GM23338 (cell line): ENCODE measurements around the gene SLC35A2. TPM values are rescaled to one million over a fixed set of nuclear protein-coding genes. Genes with fewer than 3 reads are reported as not detected.

Experiments
- ATAC-seq: fragments of 200-7000 bp; cut with Tn5 transposase; 3 replicates; pipeline ENCODE4 v1.9.1; 2020
- DNase-seq: peaks from one replicate; pipeline ENCODE4 v3.0.0-alpha.2; 2015; ENCODE audit warnings: low spot score
- H2AFZ ChIP-seq: fragments of 200-600 bp; sonication (generic); 2 replicates; pipeline ENCODE4 v1.8.0; 2016; ENCODE audit warnings: antibody characterized with exemption, mild to moderate bottlenecking, moderate library complexity
- H3F3A ChIP-seq: fragments of 200-600 bp; sonication (generic); replicated peaks from 2 replicates; pipeline ENCODE4 v1.8.0; 2017; ENCODE audit warnings: antibody characterized with exemption, mixed run types, low read depth
- H3K27ac ChIP-seq: fragments of 200-600 bp; sonication (generic); 2 replicates; pipeline ENCODE4 v1.6.1; 2016; ENCODE audit warnings: low read depth
- H3K27me3 ChIP-seq: fragments of 200-600 bp; sonication (generic); 2 replicates; pipeline ENCODE4 v1.8.0; 2016; ENCODE audit warnings: mild to moderate bottlenecking, mixed run types, moderate library complexity; ENCODE audit not compliant: insufficient read depth
- H3K36me3 ChIP-seq: fragments of 200-600 bp; sonication (generic); 2 replicates; pipeline ENCODE4 v1.8.0; 2016; ENCODE audit warnings: mild to moderate bottlenecking; ENCODE audit not compliant: insufficient read depth
- H3K4me1 ChIP-seq: fragments of 200-600 bp; sonication (generic); 2 replicates; pipeline ENCODE4 v1.8.0; 2016; ENCODE audit warnings: mild to moderate bottlenecking, moderate library complexity; ENCODE audit not compliant: insufficient read depth
- H3K4me2 ChIP-seq: fragments of 200-600 bp; sonication (generic); 2 replicates; pipeline ENCODE4 v1.7.1; 2017; ENCODE audit warnings: mixed run types
- H3K4me3 ChIP-seq: fragments of 200-600 bp; sonication (generic); 2 replicates; pipeline ENCODE4 v1.6.1; 2016; ENCODE audit warnings: mixed run types
- H3K79me2 ChIP-seq: fragments of 200-600 bp; sonication (generic); replicated peaks from 2 replicates; pipeline ENCODE4 v1.8.0; 2017; ENCODE audit warnings: mild to moderate bottlenecking; ENCODE audit not compliant: insufficient read depth
- H3K9me2 ChIP-seq: fragments of 200-600 bp; sonication (generic); 2 replicates; pipeline ENCODE4 v1.8.0; 2017; ENCODE audit not compliant: insufficient read depth
- H4K20me1 ChIP-seq: fragments of 200-600 bp; sonication (generic); replicated peaks from 2 replicates; pipeline ENCODE4 v1.8.0; 2017; ENCODE audit warnings: mild to moderate bottlenecking; ENCODE audit not compliant: insufficient read depth
- H3K27ac Mint-ChIP-seq: 2 replicates; pipeline ENCODE4 v1.8.0; 2020; ENCODE audit warnings: inconsistent platforms, mild to moderate bottlenecking, moderate library complexity, mixed read lengths
- H3K27me3 Mint-ChIP-seq: 3 replicates; pipeline ENCODE4 v1.8.0; 2022; ENCODE audit warnings: low read depth, mild to moderate bottlenecking, moderate library complexity, mixed read lengths, inconsistent platforms; ENCODE audit not compliant: insufficient read depth, poor library complexity
- H3K36me3 Mint-ChIP-seq: 3 replicates; pipeline ENCODE4 v1.8.0; 2021; ENCODE audit warnings: low read depth, mild to moderate bottlenecking, inconsistent platforms, moderate library complexity, mixed read lengths
- H3K4me1 Mint-ChIP-seq: 3 replicates; pipeline ENCODE4 v1.8.0; 2020; ENCODE audit warnings: mild to moderate bottlenecking, inconsistent platforms, mixed read lengths
- H3K4me3 Mint-ChIP-seq: 3 replicates; pipeline ENCODE4 v1.8.0; 2021; ENCODE audit warnings: moderate library complexity, mild to moderate bottlenecking, inconsistent platforms, mixed read lengths
- H3K9me3 Mint-ChIP-seq: 3 replicates; pipeline ENCODE4 v1.8.0; 2020; ENCODE audit warnings: moderate library complexity, mild to moderate bottlenecking, inconsistent platforms, mixed read lengths
- CREB1 ChIP-seq: fragments of 250-450 bp; sonication (Bioruptor Pico); IDR thresholded peaks from 2 replicates; pipeline ENCODE4 v1.5.0; 2020; ENCODE audit warnings: low read depth, mild to moderate bottlenecking, moderate library complexity
- EZH2 ChIP-seq: fragments of 200-600 bp; sonication (generic); IDR thresholded peaks from one replicate; pipeline ENCODE4 v1.8.0; 2017; ENCODE audit warnings: antibody characterized with exemption, mild to moderate bottlenecking, low read depth; ENCODE audit not compliant: unreplicated experiment
- JUNB ChIP-seq: IDR thresholded peaks from one replicate; pipeline ENCODE4 v1.6.1; 2016; ENCODE audit warnings: antibody characterized with exemption; ENCODE audit not compliant: unreplicated experiment
- NANOG ChIP-seq: IDR thresholded peaks from 2 replicates; pipeline ENCODE4 v1.6.1; 2016; ENCODE audit warnings: antibody characterized with exemption, borderline replicate concordance
- POLR2AphosphoS5 ChIP-seq: IDR thresholded peaks from 2 replicates; pipeline ENCODE4 v1.6.1; 2016; ENCODE audit warnings: antibody characterized with exemption, low read depth
- STAT1 ChIP-seq: IDR thresholded peaks from one replicate; pipeline ENCODE4 v1.6.1; 2016; ENCODE audit warnings: antibody characterized with exemption; ENCODE audit not compliant: unreplicated experiment
- ZNF114 ChIP-seq: fragments of 250-450 bp; sonication (Bioruptor Pico); IDR thresholded peaks from 2 replicates; pipeline ENCODE4 v1.5.0; 2020; ENCODE audit warnings: mild to moderate bottlenecking, moderate library complexity
- polyA plus RNA-seq: library from polyadenylated mRNA; unstranded; fragments of >200 nt; fragmentation: Nextera tagmentation; extraction: Ambion mirVana; gene quantifications from 2 replicates; pipeline ENCODE4 v1.2.1, GENCODE V29; 2016
- total RNA-seq: library from RNA; depleted of rRNA; stranded (reverse); fragments of >200 nt; shearing (Covaris generic); gene quantifications from 2 replicates; pipeline ENCODE4 v1.2.3, GENCODE V29; 2014
- TF ChIP-seq, protein P1 (sequence below), 2 experiments: fragments of 200-600 bp in 1 of 2; sonication (generic) in 1 of 2; conservative IDR thresholded peaks; 2 replicates each; pipeline versions ENCODE4 v1.5.1 to v1.6.1; 2016 to 2017; ENCODE audit warnings: antibody characterized with exemption in 2 of 2, low read depth in 2 of 2, mild to moderate bottlenecking in 2 of 2, moderate library complexity in 1 of 2
- TF ChIP-seq, protein P2 (sequence below): fragments of 250-450 bp; sonication (Bioruptor Pico); IDR thresholded peaks from 2 replicates; pipeline ENCODE4 v1.5.0; 2020; ENCODE audit warnings: mild to moderate bottlenecking, moderate library complexity
- TF ChIP-seq, protein P3 (sequence below): IDR thresholded peaks from 2 replicates; pipeline ENCODE4 v1.6.1; 2016; ENCODE audit warnings: antibody characterized with exemption
- TF ChIP-seq, protein P4 (sequence below): IDR thresholded peaks from one replicate; pipeline ENCODE4 v1.6.1; 2018; ENCODE audit warnings: antibody characterized with exemption; ENCODE audit not compliant: unreplicated experiment

The SLC35A2 gene
- total and polyA plus RNA-seq, 2 experiments from 2014 or later, result 13.0 to 16.4 TPM

DNA sequence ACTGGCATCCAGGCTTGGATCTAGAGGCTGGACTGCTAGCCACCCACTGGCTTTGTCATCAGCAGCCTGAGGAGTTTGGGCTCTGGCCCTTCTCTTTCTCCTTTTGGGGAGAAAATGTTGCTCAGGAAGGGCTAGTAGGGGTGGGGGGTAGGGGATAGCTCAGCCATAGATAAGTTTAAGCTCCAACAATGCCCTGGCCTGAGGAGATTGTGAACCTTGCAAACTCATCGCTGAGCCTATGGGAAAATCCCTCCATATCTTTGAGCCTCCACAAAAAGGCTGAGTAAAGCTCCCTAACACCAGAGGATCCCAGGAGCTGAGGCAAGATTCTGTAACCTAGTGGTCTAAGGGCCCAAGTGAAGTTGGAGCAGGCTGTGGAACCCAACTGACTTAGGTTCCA, 37.1 kb upstream of the SLC35A2 start:
- H3K36me3 Mint-ChIP-seq, result peaks cover 6% of the 10 kb centered on the region; the same call in 2 of the 3 replicates

More for the DNA sequence above, 37.1 kb upstream of the SLC35A2 start:
- peaks cover 48% of the 10 kb centered on the region for H3K79me2 ChIP-seq
- H3K4me3 ChIP-seq, result no peak overlapping the region
- Mint-ChIP-seq H3K9me3 (no peaks in the 10 kb centered on the region), H3K4me1 (peaks cover 4% of the 10 kb centered on the region; the same call in 2 of the 3 replicates), H3K27me3 (peaks cover 6% of the 10 kb centered on the region), H3K4me3 (no peak overlapping the region), H3K27ac (no peak overlapping the region)
- TF ChIP-seq NANOG, result no peak
- TF ChIP-seq, protein P1, sequence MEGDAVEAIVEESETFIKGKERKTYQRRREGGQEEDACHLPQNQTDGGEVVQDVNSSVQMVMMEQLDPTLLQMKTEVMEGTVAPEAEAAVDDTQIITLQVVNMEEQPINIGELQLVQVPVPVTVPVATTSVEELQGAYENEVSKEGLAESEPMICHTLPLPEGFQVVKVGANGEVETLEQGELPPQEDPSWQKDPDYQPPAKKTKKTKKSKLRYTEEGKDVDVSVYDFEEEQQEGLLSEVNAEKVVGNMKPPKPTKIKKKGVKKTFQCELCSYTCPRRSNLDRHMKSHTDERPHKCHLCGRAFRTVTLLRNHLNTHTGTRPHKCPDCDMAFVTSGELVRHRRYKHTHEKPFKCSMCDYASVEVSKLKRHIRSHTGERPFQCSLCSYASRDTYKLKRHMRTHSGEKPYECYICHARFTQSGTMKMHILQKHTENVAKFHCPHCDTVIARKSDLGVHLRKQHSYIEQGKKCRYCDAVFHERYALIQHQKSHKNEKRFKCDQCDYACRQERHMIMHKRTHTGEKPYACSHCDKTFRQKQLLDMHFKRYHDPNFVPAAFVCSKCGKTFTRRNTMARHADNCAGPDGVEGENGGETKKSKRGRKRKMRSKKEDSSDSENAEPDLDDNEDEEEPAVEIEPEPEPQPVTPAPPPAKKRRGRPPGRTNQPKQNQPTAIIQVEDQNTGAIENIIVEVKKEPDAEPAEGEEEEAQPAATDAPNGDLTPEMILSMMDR (conservative IDR thresholded peaks at IDR 0.05; ENCODE audit: low read depth in 2 of 2), result no peak
- no peak for TF ChIP-seq POLR2AphosphoS5
- no peak for TF ChIP-seq JUNB
- TF ChIP-seq, protein P2, sequence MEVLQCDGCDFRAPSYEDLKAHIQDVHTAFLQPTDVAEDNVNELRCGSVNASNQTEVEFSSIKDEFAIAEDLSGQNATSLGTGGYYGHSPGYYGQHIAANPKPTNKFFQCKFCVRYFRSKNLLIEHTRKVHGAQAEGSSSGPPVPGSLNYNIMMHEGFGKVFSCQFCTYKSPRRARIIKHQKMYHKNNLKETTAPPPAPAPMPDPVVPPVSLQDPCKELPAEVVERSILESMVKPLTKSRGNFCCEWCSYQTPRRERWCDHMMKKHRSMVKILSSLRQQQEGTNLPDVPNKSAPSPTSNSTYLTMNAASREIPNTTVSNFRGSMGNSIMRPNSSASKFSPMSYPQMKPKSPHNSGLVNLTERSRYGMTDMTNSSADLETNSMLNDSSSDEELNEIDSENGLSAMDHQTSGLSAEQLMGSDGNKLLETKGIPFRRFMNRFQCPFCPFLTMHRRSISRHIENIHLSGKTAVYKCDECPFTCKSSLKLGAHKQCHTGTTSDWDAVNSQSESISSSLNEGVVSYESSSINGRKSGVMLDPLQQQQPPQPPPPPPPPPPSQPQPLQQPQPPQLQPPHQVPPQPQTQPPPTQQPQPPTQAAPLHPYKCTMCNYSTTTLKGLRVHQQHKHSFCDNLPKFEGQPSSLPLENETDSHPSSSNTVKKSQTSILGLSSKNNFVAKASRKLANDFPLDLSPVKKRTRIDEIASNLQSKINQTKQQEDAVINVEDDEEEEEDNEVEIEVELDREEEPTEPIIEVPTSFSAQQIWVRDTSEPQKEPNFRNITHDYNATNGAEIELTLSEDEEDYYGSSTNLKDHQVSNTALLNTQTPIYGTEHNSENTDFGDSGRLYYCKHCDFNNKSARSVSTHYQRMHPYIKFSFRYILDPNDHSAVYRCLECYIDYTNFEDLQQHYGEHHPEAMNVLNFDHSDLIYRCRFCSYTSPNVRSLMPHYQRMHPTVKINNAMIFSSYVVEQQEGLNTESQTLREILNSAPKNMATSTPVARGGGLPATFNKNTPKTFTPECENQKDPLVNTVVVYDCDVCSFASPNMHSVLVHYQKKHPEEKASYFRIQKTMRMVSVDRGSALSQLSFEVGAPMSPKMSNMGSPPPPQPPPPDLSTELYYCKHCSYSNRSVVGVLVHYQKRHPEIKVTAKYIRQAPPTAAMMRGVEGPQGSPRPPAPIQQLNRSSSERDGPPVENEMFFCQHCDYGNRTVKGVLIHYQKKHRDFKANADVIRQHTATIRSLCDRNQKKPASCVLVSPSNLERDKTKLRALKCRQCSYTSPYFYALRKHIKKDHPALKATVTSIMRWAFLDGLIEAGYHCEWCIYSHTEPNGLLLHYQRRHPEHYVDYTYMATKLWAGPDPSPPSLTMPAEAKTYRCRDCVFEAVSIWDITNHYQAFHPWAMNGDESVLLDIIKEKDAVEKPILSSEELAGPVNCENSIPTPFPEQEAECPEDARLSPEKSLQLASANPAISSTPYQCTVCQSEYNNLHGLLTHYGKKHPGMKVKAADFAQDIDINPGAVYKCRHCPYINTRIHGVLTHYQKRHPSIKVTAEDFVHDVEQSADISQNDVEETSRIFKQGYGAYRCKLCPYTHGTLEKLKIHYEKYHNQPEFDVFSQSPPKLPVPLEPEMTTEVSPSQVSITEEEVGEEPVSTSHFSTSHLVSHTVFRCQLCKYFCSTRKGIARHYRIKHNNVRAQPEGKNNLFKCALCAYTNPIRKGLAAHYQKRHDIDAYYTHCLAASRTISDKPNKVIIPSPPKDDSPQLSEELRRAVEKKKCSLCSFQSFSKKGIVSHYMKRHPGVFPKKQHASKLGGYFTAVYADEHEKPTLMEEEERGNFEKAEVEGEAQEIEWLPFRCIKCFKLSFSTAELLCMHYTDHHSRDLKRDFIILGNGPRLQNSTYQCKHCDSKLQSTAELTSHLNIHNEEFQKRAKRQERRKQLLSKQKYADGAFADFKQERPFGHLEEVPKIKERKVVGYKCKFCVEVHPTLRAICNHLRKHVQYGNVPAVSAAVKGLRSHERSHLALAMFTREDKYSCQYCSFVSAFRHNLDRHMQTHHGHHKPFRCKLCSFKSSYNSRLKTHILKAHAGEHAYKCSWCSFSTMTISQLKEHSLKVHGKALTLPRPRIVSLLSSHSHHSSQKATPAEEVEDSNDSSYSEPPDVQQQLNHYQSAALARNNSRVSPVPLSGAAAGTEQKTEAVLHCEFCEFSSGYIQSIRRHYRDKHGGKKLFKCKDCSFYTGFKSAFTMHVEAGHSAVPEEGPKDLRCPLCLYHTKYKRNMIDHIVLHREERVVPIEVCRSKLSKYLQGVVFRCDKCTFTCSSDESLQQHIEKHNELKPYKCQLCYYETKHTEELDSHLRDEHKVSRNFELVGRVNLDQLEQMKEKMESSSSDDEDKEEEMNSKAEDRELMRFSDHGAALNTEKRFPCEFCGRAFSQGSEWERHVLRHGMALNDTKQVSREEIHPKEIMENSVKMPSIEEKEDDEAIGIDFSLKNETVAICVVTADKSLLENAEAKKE, result no peak
- no peak for TF ChIP-seq EZH2
- TF ChIP-seq ZNF114 (CRISPR knock-in tag), result no peak
- TF ChIP-seq, protein P3, sequence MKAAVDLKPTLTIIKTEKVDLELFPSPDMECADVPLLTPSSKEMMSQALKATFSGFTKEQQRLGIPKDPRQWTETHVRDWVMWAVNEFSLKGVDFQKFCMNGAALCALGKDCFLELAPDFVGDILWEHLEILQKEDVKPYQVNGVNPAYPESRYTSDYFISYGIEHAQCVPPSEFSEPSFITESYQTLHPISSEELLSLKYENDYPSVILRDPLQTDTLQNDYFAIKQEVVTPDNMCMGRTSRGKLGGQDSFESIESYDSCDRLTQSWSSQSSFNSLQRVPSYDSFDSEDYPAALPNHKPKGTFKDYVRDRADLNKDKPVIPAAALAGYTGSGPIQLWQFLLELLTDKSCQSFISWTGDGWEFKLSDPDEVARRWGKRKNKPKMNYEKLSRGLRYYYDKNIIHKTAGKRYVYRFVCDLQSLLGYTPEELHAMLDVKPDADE, result no peak
- no peak for TF ChIP-seq STAT1
- TF ChIP-seq, protein P4, sequence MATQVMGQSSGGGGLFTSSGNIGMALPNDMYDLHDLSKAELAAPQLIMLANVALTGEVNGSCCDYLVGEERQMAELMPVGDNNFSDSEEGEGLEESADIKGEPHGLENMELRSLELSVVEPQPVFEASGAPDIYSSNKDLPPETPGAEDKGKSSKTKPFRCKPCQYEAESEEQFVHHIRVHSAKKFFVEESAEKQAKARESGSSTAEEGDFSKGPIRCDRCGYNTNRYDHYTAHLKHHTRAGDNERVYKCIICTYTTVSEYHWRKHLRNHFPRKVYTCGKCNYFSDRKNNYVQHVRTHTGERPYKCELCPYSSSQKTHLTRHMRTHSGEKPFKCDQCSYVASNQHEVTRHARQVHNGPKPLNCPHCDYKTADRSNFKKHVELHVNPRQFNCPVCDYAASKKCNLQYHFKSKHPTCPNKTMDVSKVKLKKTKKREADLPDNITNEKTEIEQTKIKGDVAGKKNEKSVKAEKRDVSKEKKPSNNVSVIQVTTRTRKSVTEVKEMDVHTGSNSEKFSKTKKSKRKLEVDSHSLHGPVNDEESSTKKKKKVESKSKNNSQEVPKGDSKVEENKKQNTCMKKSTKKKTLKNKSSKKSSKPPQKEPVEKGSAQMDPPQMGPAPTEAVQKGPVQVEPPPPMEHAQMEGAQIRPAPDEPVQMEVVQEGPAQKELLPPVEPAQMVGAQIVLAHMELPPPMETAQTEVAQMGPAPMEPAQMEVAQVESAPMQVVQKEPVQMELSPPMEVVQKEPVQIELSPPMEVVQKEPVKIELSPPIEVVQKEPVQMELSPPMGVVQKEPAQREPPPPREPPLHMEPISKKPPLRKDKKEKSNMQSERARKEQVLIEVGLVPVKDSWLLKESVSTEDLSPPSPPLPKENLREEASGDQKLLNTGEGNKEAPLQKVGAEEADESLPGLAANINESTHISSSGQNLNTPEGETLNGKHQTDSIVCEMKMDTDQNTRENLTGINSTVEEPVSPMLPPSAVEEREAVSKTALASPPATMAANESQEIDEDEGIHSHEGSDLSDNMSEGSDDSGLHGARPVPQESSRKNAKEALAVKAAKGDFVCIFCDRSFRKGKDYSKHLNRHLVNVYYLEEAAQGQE, result no peak
- TF ChIP-seq CREB1 (CRISPR knock-in tag), result no peak
- H3K4me2 ChIP-seq, result no peak overlapping the region
- DNase-seq (no peak), ATAC-seq (no peak)
- H4K20me1 ChIP-seq, result no peaks in the 10 kb centered on the region; the same call in 1 of the 2 replicates
- no peaks in the 10 kb centered on the region for H3F3A ChIP-seq
- H3K4me1 ChIP-seq, result no peaks in the 10 kb centered on the region
- no peaks in the 10 kb centered on the region for H3K27me3 ChIP-seq
- no peak overlapping the region for H2AFZ ChIP-seq
- no peaks in the 10 kb centered on the region for H3K36me3 ChIP-seq
- no peaks in the 10 kb centered on the region for H3K9me2 ChIP-seq
- no peak overlapping the region for H3K27ac ChIP-seq
